ENCODE data around the gene ACSL6. TPM values are rescaled to one million over a fixed set of nuclear protein-coding genes. Genes with fewer than 3 reads are reported as not detected.

The ACSL6 gene
- total and polyA plus RNA-seq, 10 of the 15 experiments (the other 5 are each of a cell fraction or from before 2014, with no cell fraction given) = 0.06 to 0.53 TPM; not detected in 8

- CTCF ChIA-PET = no interaction called here
- RAD21 ChIA-PET (ENCODE audit: unreplicated experiment) = no interaction called here
- H3K4me2 ChIP-seq (ENCODE audit: control insufficient read depth, insufficient read depth) = no peak overlapping the region
- ATAC-seq (no peak), FAIRE-seq (no peak), DNase-seq (ENCODE audit: low read depth, low spot score) (no peak)
- H3K4me1 ChIP-seq (ENCODE audit: control insufficient read depth, insufficient read depth, low read length) = peaks cover 6% of the 10 kb centered on the region
- in situ Hi-C loops (cut with MboI) (no loop called here), intact Hi-C loops (cut with micrococcal nuclease; ENCODE audit: unreplicated experiment) (no loop called here)
- no TSS peak for BruUV-seq (replicated peaks)
- TF ChIP-seq SMC3 (IDR thresholded peaks at IDR 0.05; ENCODE audit: borderline replicate concordance, low read length) (no peak), ATF7 (IDR thresholded peaks at IDR 0.05; ENCODE audit: low read depth) (no peak), MTA2 (IDR thresholded peaks at IDR 0.05; ENCODE audit: low read depth) (no peak), LARP7 (IDR thresholded peaks at IDR 0.05) (no peak), E2F4 (IDR thresholded peaks at IDR 0.05; ENCODE audit: low read depth, low read length) (no peak), ZNF592 (IDR thresholded peaks at IDR 0.05) (no peak), ZZZ3 (IDR thresholded peaks at IDR 0.05; ENCODE audit: control insufficient read depth, insufficient read length, low read depth) (no peak), FOXK2 (IDR thresholded peaks at IDR 0.05) (no peak), CEBPB (IDR thresholded peaks at IDR 0.05; ENCODE audit: borderline replicate concordance in 1 of 2, low read depth in 2 of 2, low read length in 2 of 2) (no peak), NR2F1 (conservative IDR thresholded peaks at IDR 0.05) (no peak)
- TF ChIP-seq, protein P1, sequence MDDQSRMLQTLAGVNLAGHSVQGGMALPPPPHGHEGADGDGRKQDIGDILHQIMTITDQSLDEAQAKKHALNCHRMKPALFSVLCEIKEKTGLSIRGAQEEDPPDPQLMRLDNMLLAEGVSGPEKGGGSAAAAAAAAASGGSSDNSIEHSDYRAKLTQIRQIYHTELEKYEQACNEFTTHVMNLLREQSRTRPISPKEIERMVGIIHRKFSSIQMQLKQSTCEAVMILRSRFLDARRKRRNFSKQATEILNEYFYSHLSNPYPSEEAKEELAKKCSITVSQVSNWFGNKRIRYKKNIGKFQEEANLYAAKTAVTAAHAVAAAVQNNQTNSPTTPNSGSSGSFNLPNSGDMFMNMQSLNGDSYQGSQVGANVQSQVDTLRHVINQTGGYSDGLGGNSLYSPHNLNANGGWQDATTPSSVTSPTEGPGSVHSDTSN (IDR thresholded peaks at IDR 0.05; ENCODE audit: insufficient replicate concordance, low read depth, low read length) = no peak
- no peak overlapping the region for H3K4me3 ChIP-seq
- H3K9me3 ChIP-seq (replicated peaks; ENCODE audit: control insufficient read depth, insufficient read depth, low read length) = no peaks in the 10 kb centered on the region
- WGBS (ENCODE audit: insufficient coverage, insufficient replicate concordance, low lambda C conversion rate, missing lambda C conversion rate) = 67% methylated on average over 5 of the region's 5 CpGs
- no peak overlapping the region for H2AFZ ChIP-seq (ENCODE audit: control insufficient read depth, low read depth, low read length)
- no peaks in the 10 kb centered on the region for H4K20me1 ChIP-seq (ENCODE audit: control insufficient read depth, insufficient read depth)
- POLR2A ChIA-PET = no interaction called here
- H3K79me2 ChIP-seq (ENCODE audit: control insufficient read depth, insufficient read depth, low read length) = no peaks in the 10 kb centered on the region
- SMC1A ChIA-PET (ENCODE audit: uncharacterized antibody, unreplicated experiment) = no interaction called here
- no peaks in the 10 kb centered on the region for H3K36me3 ChIP-seq (ENCODE audit: control insufficient read depth in 2 of 2, insufficient read depth in 2 of 2, low read length in 1 of 2)
- H3K27ac ChIP-seq (ENCODE audit: control insufficient read depth, insufficient read depth) = no peak overlapping the region
- no peak overlapping the region for H3K9ac ChIP-seq (ENCODE audit: control insufficient read depth, insufficient read depth, low read length)
- H3K27me3 ChIP-seq (replicated peaks in 1 of 2; ENCODE audit: control insufficient read depth in 2 of 2, insufficient read depth in 2 of 2, low read length in 1 of 2) = no peaks in the 10 kb centered on the region; a peak in 1 of 4 replicates
Measured at GRCh38 chr5:131974622-131974955, 36.9 kb downstream of the ACSL6 start.
